ENCODE results near the gene PTPRN2.
"Not testable (repeated sequence)": the region's sequence is repeated elsewhere in the genome, so short reads cannot be mapped to it uniquely, and the experiment has no call there.

PTPRN2 gene

DNA sequence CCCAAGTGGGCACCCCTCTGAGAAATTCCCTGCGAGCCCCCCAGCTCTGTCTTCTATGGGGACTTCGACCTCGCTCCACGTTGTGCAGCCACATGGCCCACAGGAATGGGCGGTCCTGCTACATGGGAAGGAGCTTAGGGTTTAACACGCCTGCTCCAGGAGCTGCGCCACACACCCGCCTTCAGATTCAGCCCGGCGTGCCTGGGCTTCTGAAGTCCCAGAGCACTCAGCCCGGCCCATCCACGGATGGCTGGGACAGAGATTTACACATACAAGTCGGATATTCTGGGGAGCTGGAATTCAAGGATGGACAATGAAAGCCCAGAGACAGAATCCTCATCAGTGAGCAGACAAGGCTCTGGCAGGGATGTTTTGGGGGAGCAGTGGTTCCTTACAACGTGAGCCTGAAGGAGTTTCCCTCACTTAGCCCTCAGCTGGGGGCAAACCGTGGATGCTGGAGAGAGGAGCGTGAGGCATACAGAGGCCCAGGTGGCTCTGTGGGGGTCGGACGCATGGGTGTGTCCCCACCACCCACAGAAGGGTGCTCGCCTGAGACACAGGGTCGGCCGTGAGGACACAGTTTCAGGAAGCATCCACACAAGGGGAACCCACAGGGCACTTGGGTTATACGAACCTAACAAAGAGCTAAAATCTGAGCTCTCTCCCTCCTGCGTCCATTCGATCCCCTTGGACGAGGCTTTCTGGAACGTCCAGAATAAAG lies 877.9 kb downstream of the PTPRN2 start:
- DNase-seq (ENCODE audit: low spot score): no peak

GRCh38 chr7:157708919-157709295 lies 878.7 kb downstream of the PTPRN2 start:
- no peak for DNase-seq (ENCODE audit: low spot score)

DNA sequence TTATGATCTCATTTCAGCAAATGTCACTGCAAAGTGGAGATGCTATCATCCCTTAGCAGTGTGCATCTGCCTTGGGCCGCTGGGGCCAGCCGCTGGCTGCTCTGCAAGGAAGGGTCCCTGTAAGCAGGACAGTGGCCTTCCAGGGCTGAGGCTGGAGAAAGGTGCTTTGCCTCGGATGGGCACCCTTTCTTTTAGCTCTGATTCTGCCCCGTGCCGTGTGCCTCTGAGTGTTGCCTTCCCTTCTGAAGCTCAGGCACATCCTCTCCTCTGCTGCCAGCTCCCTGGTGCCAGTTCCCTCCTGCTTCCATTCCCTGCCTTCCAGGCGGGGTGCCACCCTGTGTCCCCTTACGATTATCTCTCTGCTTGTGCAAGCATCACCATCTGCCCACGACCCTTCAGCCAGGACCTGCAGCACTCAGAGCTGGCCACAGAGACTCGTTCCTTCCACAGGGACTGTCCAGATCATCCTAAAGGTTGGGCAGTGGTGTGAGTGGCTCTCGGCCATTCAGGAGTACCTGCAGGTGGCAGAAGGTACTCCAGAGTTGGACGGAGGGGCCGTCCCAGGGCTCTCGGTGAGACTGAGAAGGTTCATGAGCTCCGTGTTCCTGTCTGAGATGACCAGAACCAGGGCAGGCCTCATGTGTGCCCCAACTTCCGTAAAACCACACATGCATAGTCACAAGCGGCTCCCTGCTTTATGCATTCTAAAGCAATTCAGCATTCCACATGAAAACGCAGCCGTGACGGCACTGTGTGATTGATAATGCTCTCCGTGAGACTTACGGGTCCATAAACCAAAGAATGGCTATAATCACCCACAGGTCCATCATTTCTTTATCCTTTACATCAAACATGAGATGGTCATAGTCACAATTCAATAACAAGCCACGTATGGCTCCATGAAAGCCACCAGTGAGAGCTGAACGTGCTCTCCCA lies 879.4 kb downstream of the PTPRN2 start:
- DNase-seq (ENCODE audit: low spot score): no peak

DNA sequence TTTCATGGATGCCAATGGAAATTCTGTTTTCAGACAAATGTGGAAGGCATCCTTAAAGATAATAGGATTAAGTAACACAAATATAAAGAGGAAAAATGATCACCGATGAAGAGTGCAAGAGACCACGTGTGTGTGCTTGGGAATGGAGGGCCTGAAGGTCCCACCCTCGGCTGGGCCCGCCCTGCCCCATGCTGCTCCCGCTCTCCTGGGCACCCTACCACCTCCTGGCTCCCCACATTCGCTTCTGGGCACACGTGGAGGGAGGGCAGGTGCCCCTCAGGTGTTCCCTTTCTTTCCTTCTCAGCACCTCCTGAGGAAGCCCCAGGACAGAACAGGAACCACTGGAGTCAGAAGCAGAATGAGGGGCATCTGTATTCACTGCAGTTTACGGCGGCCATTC lies 883.3 kb downstream of the PTPRN2 start:
- no peak for DNase-seq (ENCODE audit: low spot score)

DNA sequence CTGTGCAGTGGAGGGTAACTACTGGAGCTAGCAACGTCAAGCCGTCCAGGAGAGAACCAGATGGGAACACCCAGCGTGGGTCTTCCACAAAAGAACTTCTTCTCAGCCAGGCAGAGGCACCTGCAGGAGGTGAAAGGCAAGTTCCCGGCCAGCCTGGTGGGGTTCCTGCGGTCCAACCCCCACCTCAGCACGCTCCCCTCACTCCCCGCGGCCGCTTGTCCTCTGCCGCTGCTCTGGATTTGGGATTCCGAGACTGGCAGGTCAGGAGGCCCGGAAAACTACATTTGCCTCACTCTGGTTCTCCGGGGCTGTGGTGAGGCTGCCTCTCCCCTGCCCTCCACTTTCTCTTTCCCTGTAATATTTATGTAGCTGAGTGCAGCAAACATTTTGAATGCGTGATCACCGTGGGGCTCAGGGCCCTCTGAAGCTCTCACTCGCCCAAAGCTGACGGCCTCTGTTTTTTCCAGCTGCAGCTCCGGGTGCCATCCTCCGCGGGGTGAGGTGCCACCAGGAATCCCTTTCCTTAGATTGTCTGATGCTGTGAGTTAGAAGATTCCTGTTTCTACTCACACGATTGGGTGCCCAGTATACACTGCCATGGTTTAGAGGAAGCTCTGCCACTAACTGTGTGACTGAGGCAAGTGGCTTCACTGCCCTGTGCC lies 884.0 kb downstream of the PTPRN2 start:
- DNase-seq (ENCODE audit: low spot score): no peak

GRCh38 chr7:157703131-157703530 lies 884.5 kb downstream of the PTPRN2 start:
- no peak for DNase-seq (ENCODE audit: low spot score)

GRCh38 chr7:157702311-157703023 lies 885.2 kb downstream of the PTPRN2 start:
- DNase-seq (ENCODE audit: low spot score): no peak

DNA sequence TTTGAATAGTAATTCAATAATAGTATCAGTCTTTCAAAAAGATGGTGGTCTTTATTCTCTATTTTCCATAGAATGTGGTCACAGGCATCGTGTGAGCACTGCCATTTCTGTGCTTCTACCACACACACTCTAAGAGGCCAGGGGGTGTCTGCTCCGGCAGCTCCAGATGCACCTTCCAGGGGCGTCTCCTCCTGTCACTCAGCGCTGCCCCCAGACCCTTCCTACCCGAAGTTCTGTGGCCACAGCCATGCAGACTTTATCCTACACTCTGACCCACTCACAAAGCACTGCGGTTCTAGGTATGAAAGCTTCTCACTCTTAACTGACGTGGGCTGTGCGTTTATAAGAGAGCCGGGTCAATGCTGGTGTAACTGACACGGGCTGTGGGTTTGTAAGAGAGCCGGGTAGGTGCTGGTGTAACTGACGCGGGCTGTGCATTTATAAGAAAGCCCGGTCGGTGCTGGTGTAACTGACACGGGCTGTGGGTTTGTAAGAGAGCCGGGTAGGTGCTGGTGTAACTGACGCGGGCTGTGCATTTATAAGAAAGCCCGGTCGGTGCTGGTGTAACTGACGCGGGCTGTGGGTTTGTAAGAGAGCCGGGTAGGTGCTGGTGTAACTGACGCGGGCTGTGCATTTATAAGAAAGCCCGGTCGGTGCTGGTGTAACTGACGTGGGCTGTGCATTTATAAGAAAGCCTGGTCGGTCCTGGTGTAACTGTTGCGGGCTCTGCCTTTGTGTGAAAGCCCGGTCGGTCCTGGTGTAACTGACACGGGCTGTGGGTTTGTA lies 886.0 kb downstream of the PTPRN2 start:
- DNase-seq (ENCODE audit: low spot score): not testable (repeated sequence)

GRCh38 chr7:157700231-157701005 lies 887.2 kb downstream of the PTPRN2 start:
- no peak for DNase-seq (ENCODE audit: low spot score)

DNA sequence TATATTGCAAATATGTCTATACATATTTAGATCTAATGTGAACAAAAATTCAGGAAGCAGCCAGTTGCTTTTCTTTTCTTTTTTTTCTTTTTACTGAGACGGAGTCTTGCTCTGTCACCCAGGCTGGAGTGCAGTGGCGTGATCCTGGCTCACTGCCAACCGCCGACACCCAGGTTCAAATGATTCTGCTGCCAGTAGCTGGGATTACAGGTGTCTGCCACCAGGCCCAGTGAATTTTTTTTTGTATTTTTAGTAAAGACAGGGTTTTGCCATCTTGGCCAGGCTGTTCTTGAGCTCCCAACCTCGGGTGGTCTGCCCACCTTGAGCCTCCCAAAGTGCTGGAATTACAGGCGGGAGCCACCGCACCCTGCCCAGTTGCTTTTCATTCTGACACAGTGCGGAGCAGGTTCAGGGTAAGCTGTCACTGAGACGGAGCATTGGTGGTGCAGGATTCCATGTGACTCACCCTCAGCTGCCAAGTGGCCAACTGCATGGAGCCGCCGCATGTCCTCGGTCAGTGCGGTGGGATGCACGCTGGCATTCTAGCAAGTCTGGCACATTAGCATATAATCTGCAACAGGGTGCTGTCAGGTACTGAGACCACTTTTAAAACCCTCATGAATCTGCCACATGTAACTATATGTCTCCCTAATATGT lies 888.1 kb downstream of the PTPRN2 start:
- no peak for DNase-seq (ENCODE audit: low spot score)

DNA sequence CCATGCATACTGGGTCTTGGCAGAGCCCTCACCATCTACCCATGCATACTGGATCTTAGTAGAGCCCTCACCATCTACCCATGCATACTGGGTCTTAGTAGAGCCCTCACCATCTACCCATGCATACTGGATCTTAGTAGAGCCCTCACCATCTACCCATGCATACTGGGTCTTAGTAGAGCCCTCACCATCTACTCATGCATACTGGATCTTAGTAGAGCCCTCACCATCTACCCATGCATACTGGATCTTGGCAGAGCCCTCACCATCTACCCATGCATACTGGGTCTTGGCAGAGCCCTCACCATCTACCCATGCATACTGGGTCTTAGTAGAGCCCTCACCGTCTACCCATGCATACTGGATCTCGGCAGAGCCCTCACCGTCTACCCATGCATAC lies 890.3 kb downstream of the PTPRN2 start:
- not testable (repeated sequence) for DNase-seq (ENCODE audit: low spot score)

DNA sequence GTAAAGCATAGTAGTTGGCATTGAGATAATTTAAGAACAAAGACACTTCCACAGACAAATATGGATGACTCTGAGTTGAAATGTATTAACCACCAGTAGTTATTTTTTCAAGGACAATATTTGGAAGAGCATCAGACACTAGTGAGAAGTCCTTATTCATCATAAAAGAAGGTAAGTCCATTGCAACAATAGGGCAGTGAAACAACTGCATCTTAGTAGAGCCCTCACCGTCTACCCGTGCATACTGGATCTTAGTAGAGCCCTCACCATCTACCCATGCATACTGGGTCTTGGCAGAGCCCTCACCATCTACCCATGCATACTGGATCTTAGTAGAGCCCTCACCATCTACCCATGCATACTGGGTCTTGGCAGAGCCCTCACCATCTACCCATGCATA lies 892.0 kb downstream of the PTPRN2 start:
- DNase-seq (ENCODE audit: low spot score): not testable (repeated sequence)

DNA sequence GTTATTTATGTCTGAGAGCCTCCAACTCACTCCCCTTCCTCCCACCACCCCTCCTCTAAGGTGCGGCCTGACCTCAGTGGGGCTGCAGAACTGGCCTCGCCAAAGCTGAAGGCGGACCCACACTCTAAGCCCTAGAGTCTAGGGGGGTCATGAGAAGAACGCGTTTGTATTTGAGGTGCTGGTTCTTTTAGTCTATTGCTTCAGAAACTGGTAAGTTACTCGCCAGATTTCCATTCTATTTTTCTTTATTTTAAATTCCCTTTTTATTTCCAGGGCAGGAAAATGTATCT lies 893.3 kb downstream of the PTPRN2 start:
- DNase-seq (ENCODE audit: low spot score): no peak

DNA sequence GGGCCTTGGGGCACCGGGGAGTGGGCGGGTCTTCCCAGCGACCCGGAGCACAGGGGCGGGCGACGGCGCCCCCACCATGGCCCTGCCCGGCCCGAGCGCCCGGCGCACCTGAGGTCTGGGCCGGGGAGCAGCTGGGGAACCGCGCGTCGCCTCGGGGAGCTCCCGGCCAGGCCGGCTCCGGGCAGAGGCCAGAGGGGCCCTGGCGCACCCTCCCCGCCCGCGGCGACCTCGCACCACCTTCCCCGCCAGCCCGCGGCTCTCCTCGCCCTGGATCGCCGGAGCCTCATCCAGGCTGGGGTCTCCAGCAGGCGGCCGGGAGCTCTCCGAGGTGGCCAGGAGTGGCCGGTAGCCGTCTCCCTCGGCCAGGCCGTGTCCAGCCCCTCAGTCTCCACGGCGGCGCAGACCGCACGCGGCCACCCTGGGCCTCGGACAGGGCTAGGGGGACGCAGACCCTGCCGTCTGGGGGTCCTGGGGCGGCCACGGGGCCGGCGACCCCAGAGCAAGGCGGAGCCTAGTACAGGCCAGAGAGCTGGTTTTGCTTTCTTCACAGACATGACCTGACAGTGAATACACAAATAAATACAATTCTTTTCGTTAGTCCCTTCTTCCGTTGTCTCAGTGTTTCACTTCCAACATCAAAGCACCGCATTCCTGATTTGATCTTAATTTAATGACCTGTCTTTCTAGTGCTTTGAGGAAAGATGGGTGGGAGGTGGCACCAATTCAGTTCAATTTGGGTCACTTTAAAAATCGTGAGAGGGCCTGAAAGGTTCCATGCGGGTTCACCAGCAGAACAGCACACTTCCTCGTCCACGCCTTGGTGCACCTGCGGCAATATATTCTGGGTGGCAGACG lies 893.9 kb downstream of the PTPRN2 start:
- no peak for DNase-seq (ENCODE audit: low spot score)

DNA sequence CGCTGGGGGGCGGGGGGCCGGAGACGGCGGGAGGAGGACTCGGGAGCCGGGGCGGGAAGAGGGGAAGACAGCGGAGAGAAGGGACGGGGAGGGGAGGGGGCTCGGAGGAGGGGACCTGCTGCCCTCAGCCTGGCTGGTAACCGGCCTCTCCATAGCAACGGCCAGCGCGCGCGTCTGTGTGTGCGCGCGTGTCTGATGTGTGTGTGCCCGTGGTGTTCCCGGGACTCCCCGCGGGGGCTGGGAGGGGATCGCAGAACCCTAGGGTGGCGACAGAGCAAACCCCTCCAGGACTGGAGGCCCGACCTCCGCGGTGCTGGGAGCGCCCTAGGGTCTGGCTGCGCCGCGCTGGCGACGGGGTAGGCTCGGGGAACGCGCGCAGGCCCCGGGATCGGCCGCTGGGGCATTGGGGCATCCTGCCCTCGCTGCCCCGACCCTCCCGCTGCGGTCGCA lies 894.5 kb downstream of the PTPRN2 start:
- DNase-seq (ENCODE audit: low spot score): no peak

GRCh38 chr7:157692460-157693011 lies 895.1 kb downstream of the PTPRN2 start:
- no peak for DNase-seq (ENCODE audit: low spot score)

DNA sequence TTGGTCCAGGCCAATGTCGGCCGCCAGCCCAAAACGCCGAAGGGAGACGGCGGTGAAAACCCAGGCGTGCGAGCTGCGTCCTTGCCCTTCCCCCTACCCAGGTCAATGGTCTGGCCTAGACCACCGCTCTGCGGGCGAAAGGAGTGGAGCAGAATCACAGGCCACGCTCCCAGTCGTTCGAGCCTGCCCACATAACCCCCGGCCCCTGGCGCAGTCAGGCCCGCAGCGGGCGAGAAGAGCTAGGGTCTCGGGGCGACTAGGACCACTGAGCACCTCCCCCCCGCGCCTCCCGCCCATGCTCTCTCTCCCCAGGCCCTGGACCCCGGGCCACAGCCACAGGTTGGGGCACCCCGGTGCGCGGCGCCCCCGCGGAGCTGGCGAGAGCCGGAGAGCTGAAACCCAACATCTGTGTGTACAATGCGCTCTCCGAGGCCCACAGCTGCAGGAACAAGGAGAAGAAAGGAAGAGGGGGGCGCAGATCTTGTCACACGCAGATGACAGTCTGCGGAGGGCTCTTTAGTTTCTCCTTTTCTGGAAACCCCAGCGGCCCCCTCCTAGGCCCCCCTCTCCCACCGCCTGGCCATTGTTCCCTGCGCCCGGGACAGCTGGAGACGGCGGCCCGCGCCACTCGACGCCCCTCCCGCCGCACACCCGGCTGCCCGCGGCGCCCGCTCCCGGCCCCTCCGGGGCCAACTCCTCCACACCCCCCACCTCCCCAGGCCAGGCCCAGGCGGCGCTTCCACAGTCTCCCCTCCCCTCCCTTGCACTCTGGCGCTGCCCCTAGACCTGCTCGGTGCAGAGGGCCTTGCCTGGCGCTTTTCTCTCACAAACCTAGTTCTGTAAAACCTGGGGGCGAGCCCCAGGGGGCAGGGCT lies 895.8 kb downstream of the PTPRN2 start:
- no peak for DNase-seq (ENCODE audit: low spot score)
